Measurements from ENCODE around the gene RUNDC1.
A peak's percentile ranks its signal among the peaks of the same experiment; 100 is the strongest.
"Not testable (repeated sequence)": the region's sequence is repeated elsewhere in the genome, so short reads cannot be mapped to it uniquely, and the experiment has no call there.

Gene RUNDC1
- total RNA-seq = 32.4 to 53.4 reads per million in 2 experiments

- DNase-seq (ENCODE audit: low read depth) = peak; percentile 88
Measured at GRCh38 chr17:42980274-42980765, at the start of gene RUNDC1. RUNDC1 (plus strand) TSS chr17:42980565; CDS start chr17:42980577, 12 bp downstream.

GRCh38 chr17:42937712-42938596 lies 42.4 kb upstream of the RUNDC1 start:
- DNase-seq (ENCODE audit: low read depth) = no peak

GRCh38 chr17:42944211-42944610 lies 36.2 kb upstream of the RUNDC1 start:
- DNase-seq (ENCODE audit: low read depth) = no peak

- no peak for DNase-seq (ENCODE audit: low read depth)
Measured at GRCh38 chr17:42946812-42947211, 33.6 kb upstream of the RUNDC1 start.

GRCh38 chr17:42950044-42950783 lies 30.2 kb upstream of the RUNDC1 start:
- DNase-seq (ENCODE audit: low read depth) = no peak

- no peak for DNase-seq (ENCODE audit: low read depth)
Measured at GRCh38 chr17:42953669-42954068, 26.7 kb upstream of the RUNDC1 start.

GRCh38 chr17:42964161-42964932 lies 16.0 kb upstream of the RUNDC1 start, which contains the start of gene AARSD1:
AARSD1 (minus strand) TSS chr17:42964454; CDS start chr17:42964440, 14 bp downstream.
- DNase-seq (ENCODE audit: low read depth) = peak; percentile 88

GRCh38 chr17:42967925-42968324 lies 12.4 kb upstream of the RUNDC1 start:
- DNase-seq (ENCODE audit: low read depth) = no peak

- no peak for DNase-seq (ENCODE audit: low read depth)
Measured at GRCh38 chr17:42969001-42969581, 11.3 kb upstream of the RUNDC1 start.

GRCh38 chr17:42971589-42971988 lies 8.8 kb upstream of the RUNDC1 start:
- DNase-seq (ENCODE audit: low read depth) = no peak

- DNase-seq (ENCODE audit: low read depth) = not testable (repeated sequence)
Measured at GRCh38 chr17:42973323-42973722, 7.0 kb upstream of the RUNDC1 start.

- no peak for DNase-seq (ENCODE audit: low read depth)
Measured at GRCh38 chr17:42975265-42975664, 5.1 kb upstream of the RUNDC1 start.

GRCh38 chr17:42975701-42976100 lies 4.7 kb upstream of the RUNDC1 start:
- DNase-seq (ENCODE audit: low read depth) = not testable (repeated sequence)

- DNase-seq (ENCODE audit: low read depth) = no peak
Measured at GRCh38 chr17:42979511-42980273, 673 bp upstream of the RUNDC1 start, which contains the start of gene PTGES3L. PTGES3L (minus strand) TSS chr17:42980080; CDS start chr17:42980053, 27 bp downstream.

GRCh38 chr17:42980766-42981397 lies 517 bp downstream of the RUNDC1 start:
- peak; percentile 30 for DNase-seq (ENCODE audit: low read depth)

- DNase-seq (ENCODE audit: low read depth) = no peak
Measured at GRCh38 chr17:42982266-42982665, 1.9 kb downstream of the RUNDC1 start.

- DNase-seq (ENCODE audit: low read depth) = no peak
Measured at GRCh38 chr17:42985225-42985624, 4.9 kb downstream of the RUNDC1 start.

GRCh38 chr17:42989141-42989540 lies 8.8 kb downstream of the RUNDC1 start:
- DNase-seq (ENCODE audit: low read depth) = no peak

GRCh38 chr17:42989726-42990652 lies 9.6 kb downstream of the RUNDC1 start:
- DNase-seq (ENCODE audit: low read depth) = no peak

Data from T follicular helper cell (primary cell).